ENCODE measurements around the gene RNF115.
A peak's percentile ranks its signal among the peaks of the same experiment; 100 is the strongest.
"Not testable (repeated sequence)": the region's sequence is repeated elsewhere in the genome, so short reads cannot be mapped to it uniquely, and the experiment has no call there.

Gene RNF115

GRCh38 chr1:145730467-145730866 lies 93.4 kb downstream of the RNF115 start:
- no peak for DNase-seq

- DNase-seq: no peak
Measured at GRCh38 chr1:145729666-145730436, 94.0 kb downstream of the RNF115 start.

GRCh38 chr1:145729196-145729595 lies 94.7 kb downstream of the RNF115 start:
- DNase-seq: no peak

GRCh38 chr1:145726193-145726592 lies 97.7 kb downstream of the RNF115 start:
- not testable (repeated sequence) for DNase-seq

DNA sequence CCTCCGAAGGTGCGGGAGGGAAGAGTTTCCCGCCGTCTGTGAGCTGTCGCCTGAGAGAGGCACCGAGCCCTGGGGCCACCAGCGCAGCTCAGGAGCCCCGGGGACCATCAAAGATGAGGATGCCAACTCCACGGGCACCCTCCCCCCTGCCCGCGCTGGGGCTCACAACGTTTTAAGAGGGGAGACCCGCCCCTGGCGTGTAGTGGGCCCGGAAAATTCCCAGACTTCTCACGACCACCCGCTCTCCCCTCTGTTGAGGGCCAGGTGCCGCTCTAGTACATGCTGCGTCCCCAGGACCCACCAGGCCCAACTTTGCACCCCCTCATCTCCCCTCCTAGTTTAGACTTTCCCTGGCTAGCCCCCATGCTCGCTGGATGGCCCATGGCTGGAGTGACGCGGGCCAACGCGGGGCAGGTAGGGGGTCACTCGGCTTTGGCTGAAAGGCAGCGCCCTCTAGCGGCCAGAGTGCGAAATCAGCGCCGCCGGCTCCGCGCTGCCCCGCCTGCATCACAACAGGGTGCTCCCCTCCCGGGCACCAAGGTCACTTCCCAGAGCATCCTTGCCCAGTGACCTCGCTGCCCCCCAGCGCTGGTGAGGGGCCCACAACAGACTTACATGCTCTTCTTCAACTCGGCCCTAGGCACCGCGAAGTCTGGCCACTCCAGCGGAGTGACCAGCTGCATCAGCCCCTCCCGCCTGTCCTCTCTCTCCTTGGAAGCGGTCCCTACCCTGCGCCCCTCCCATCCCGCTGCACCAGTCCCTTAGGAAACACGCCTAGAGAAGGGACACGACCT lies 102.8 kb downstream of the RNF115 start:
- DNase-seq: peak in 13 of 14 donors; percentile 7 to 73 (median 50)

GRCh38 chr1:145720556-145720877 lies 103.4 kb downstream of the RNF115 start:
- DNase-seq: no peak

GRCh38 chr1:145719230-145720079 lies 104.4 kb downstream of the RNF115 start, which contains the start of gene CD160:
CD160 (plus strand) TSS chr1:145719499; CDS start chr1:145728328, 8,829 bp downstream.
- no peak for DNase-seq

DNA sequence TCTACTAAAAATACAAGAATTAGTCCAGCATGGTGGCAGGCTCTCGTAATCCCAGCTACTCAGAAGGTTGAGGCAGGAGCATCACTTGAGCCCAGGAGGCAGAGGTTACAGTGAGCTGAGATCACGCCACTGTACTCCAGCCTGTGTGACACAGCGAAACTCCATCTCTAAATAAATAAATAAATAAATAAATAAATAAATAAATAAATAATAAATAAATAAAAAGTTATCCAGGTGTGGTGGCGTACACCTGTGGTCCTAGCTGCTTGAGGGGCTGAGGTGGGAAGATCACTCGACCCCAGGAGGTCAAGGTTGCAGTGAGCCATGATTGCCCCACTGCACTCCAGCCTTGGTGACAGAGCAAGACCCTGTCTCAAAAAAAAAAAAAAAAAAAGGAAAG lies 105.4 kb downstream of the RNF115 start:
- not testable (repeated sequence) for DNase-seq

GRCh38 chr1:145717833-145718232 lies 106.1 kb downstream of the RNF115 start:
- DNase-seq: no peak

GRCh38 chr1:145716641-145717345 lies 107.1 kb downstream of the RNF115 start:
- peak in 2 of 14 donors; percentile 4 to 75 for DNase-seq

GRCh38 chr1:145714524-145715111 lies 109.3 kb downstream of the RNF115 start:
- peak in 1 of 14 donors; percentile 40 for DNase-seq

GRCh38 chr1:145711213-145711651 lies 112.7 kb downstream of the RNF115 start:
- DNase-seq: peak in 1 of 14 donors; percentile 12

DNA sequence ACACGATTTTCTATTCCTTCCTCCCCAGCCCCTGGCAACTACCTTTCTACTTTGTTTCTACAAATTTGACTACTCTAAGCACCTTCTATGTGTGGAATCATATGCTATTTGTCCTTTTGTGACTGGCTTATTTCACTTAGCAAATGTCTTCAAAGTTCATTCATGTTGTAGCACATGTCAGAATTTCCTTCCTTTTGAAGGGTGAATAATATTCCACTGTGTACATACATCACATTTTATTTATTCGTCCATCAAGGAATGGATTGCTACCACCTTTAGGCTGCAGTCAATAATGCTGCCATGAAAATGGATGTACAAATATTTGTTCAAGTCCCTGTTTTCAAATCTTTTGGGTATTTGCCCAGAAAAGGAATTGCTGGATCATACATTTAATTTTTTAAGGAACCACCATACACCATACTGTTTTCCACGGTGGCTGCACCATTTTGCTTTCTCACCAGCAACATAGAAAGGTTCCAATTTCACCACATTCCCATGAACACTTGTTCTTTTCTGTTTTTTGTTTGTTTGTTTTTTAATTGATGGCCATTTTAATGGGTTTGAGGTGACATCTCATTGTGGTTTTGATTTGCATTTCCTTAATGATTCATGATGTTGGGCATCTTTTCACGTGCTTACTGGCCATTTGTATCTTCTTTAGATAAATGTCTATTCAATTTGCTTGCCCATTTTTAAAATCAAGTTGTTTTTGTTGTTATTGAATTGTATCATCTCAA lies 113.4 kb downstream of the RNF115 start:
- no peak for DNase-seq

DNA sequence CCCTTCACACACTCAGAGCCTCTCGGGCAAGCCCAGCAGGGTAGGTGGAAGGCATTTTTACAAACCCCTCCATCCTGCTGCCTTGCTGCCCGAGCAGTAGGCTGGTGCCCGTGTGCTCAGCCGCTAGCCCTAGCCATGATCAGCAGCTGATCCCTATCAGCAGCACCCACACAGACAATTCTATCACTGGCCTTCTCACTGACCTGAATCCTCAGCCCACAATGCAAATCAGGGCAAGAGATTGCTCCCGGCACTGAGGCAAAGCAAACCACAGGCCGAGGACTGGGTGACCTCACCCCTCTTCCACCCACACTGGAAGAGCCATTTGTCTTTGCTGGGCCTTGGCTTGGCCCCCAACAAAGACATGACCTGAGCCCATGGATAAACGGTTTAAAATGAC lies 115.8 kb downstream of the RNF115 start:
- DNase-seq: peak in 1 of 14 donors; percentile 50

GRCh38 chr1:145707183-145707867 lies 116.6 kb downstream of the RNF115 start, which contains the start of gene PDZK1:
PDZK1 (minus strand) TSS chr1:145707368; CDS start chr1:145688021, 19,347 bp downstream.
- peak in 2 of 14 donors; percentile 5 to 95 for DNase-seq

DNA sequence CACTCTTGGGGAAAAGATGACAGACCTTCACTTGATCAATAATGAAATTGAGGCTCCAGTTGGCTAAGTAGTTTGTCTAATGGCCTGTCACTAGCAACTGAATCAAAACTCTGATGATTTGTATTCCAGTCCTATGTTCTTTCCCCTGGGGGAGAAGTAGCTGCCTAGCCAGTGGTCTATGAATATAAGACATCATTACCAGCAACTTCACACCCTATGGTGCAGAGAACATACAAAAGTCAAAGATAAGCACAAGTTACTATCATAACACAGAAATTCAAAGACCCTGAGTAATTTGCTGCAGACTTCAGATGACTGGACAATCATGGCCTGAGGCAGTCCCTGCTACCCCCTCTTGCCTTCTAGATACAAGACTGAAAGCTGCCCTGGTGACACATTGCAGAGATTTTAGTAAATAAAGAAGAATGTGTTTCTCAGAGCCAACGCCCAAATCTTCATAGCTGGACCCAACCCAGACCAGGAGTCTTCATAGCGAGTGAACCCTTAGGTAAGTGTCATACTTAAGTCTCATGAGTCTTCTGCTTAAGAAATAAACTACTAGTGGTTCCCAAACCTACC lies 117.7 kb downstream of the RNF115 start:
- DNase-seq: no peak

DNA sequence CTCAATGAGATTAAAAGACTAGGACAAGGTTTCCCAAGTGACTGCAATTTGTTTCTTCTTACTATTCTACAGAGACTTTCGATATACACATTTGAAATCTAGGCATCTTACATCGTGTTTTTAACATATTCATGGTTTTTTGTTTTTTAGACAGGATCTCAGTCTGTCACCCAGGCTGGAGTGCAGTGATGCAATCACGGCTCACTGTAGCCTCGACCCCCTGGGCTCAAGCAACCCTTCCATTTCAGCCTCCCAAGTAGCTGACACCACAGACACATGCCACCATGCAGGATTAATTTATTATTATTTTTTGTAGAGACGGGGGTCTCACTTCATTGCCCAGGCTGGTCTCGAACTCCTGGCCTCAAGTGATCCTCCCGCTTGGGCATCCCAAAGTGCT lies 118.3 kb downstream of the RNF115 start:
- no peak for DNase-seq

- DNase-seq: no peak
Measured at GRCh38 chr1:145702826-145703225, 121.1 kb downstream of the RNF115 start.

DNA sequence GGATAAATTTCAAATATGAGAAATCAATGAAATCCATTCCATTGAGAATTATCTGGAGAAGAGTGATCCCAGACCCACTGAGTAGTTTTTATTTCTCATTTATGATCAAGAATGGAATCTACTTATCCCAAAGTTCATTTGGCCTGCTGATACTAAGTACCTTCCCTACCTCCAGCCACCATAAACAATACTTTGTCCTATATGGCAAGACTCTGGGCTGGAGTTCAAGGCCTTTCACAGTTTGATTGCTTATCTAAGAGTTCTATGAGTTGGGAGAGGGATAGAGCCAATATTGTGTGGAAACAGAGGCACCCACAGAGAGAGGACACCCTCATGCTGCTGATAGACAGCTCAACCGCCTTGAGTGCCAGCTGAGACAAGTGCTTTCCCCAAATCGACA lies 121.8 kb downstream of the RNF115 start:
- no peak for DNase-seq

All from C1 segment of cervical spinal cord (tissue), 14 donors.